RWPE1 (cell line): ENCODE data around the gene ZNF629.

Source experiments
- CTCF ChIA-PET: fragments of 350-600 bp; sonication (Branson Sonifier 250); formaldehyde crosslinking; extraction: SDS; loops from one replicate; lab custom pipeline; 2021; lab: Yijun Ruan, JAX
- POLR2A ChIA-PET: fragments of 400-600 bp; formaldehyde crosslinking; extraction: SDS; loops from one replicate; lab custom pipeline; 2020; ENCODE audit warnings: antibody characterized with exemption; ENCODE audit not compliant: low non-redundant PET; lab: Yijun Ruan, JAX
- DNase-seq: peaks from one replicate; pipeline ENCODE4 v3.0.0; 2012; ENCODE audit warnings: low spot score
- H3K27ac ChIP-seq: fragments of 450-650 bp; 2 replicates; pipeline ENCODE4 v1.5.1; 2017
- TF ChIP-seq, protein P1 (sequence below): fragments of 450-650 bp; conservative IDR thresholded peaks from 2 replicates; pipeline ENCODE4 v1.5.1; 2017; ENCODE audit warnings: low read depth, mild to moderate bottlenecking

The ZNF629 gene

DNA sequence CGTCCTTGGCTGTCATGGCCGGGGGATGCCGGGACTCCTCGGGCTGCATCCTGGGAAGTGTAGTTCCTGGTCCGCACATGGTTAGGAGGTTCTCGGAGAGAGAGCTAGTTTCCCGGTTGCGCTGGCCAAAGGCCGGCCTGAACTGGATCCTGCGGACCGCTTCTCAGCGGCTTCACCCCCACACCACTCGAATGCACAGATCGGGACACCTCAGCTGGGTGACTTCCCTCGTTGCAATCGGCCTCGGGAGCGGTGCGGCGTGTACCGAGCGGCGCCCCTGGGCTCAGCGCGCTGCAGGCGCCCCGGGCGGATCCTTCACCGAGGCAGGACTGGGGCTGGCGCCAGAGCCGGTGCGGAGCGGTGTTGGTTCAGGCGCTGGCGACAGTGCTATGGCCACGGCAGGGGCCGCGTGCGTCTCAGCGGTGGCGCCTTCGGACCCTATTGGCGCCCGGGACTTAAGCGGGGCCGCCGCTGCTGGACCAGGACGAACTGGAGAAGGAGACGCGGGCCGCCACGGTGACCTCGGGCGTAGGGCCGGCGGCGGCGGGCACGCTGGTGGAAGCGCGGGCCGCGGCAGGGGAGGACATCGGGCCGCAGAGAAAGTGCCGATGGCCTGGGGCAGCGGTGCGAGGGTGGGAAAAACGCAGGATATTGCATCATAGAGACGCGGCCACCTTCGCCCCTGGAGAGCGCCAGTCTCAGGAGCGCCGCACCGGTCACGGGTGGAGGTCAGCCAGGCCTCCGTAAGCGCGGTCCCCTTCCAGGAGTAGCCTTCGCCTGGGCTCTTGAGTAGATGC is 11.4 kb downstream of the ZNF629 start:
- peak overlapping the region; percentile 95 for H3K27ac ChIP-seq
- CTCF ChIA-PET = interaction anchor here (0.6 kb wide), 1 partner anchor 145 kb away, joined by 3 read pairs; no protein-coding TSS in a partner anchor
- peak; percentile 91 for DNase-seq
- TF ChIP-seq, protein P1, sequence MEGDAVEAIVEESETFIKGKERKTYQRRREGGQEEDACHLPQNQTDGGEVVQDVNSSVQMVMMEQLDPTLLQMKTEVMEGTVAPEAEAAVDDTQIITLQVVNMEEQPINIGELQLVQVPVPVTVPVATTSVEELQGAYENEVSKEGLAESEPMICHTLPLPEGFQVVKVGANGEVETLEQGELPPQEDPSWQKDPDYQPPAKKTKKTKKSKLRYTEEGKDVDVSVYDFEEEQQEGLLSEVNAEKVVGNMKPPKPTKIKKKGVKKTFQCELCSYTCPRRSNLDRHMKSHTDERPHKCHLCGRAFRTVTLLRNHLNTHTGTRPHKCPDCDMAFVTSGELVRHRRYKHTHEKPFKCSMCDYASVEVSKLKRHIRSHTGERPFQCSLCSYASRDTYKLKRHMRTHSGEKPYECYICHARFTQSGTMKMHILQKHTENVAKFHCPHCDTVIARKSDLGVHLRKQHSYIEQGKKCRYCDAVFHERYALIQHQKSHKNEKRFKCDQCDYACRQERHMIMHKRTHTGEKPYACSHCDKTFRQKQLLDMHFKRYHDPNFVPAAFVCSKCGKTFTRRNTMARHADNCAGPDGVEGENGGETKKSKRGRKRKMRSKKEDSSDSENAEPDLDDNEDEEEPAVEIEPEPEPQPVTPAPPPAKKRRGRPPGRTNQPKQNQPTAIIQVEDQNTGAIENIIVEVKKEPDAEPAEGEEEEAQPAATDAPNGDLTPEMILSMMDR = no peak
- POLR2A ChIA-PET = interaction anchor here (0.7 to 1.4 kb wide), 3 partner anchors 11 to 125 kb away, joined by 3 to 7 read pairs (median 3); partner anchors contain the start of gene PRR14

DNA sequence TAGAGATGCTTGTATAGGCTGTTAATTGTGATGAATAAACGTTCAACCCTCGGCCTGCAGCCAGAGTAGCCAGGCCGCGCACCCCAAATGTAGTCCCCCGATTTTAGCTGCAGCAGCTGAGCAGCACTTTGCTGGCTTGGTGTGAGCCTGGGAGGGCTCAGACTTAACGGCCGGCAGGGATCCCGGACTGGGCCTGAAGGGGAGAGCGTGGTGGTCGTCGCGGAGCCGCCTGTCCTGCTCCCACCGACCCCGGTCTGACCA is 11.9 kb downstream of the ZNF629 start:
- peak overlapping the region; percentile 95 for H3K27ac ChIP-seq
- TF ChIP-seq, protein P1 = no peak
- ChIA-PET CTCF (interaction anchor here (0.6 kb wide), 2 partner anchors 144 to 145 kb away, joined by 3 read pairs; no protein-coding TSS in a partner anchor), POLR2A (interaction anchor here (0.6 to 1.4 kb wide), 3 partner anchors 10 to 37 kb away, joined by 3 to 7 read pairs (median 6); no protein-coding TSS in a partner anchor)
- DNase-seq = no peak

DNA sequence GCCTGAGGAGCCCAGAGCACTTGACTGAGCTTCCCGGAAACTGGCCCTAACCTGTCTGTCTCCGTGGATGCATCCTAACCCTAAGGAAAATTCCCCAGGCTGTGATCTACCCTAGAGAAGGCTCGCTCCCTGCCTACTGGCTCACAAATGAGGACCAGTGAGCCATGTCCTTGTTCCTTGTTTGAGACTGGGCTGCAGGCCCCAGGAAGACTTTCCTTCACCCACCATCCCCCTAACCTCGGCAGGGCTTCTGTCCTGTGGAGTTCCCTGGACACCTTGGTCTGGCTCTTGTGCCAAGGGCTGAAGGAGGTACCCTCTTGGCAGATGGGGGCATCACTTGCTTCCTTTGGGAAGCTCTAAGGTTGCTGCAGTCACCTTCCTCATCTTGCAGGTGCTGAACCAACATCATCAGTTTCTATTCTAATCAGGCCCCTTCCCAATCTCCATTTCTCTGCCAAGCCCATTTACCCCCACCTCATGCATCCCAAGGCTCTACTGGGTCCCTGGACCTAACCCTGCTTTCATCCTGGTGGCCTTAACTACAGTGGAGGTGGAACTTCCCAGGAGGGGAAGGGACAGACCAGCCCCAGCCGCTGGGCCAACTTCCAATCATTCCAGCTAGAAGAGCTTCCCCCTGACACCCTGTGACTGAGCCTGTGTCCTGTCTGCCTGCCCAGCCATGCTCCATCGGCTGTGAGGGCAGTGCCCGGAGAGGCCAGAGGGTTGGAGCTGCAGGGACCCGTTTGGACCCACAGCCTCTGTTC is 12.5 kb downstream of the ZNF629 start:
- no peak for DNase-seq
- POLR2A ChIA-PET = interaction anchor here (0.6 to 1.4 kb wide), 2 partner anchors 10 to 38 kb away, joined by 6 to 7 read pairs; no protein-coding TSS in a partner anchor
- CTCF ChIA-PET = interaction anchor here (0.6 kb wide), 2 partner anchors 31 to 145 kb away, joined by 3 to 4 read pairs; no protein-coding TSS in a partner anchor
- H3K27ac ChIP-seq = peak overlapping the region; percentile 95
- TF ChIP-seq, protein P1 = no peak

DNA sequence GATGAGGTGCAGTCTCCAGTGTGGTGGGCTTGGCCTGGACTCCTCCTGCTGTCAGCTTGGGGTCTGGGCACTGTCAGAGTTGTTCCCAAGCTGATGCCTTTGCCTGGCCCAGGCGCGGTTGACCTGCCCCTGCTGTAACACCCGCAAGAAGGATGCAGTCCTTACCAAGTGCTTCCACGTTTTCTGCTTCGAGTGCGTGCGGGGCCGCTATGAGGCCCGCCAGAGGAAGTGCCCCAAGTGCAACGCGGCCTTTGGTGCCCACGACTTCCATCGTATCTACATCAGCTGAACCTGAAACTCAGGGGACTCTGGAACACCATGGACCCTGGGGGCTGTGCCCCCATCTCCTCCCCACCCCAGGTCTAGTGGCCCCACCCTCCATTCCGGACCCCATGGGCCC is 13.2 kb downstream of the ZNF629 start:
- ChIA-PET POLR2A (no interaction called here), CTCF (interaction anchor here (0.6 kb wide), 1 partner anchor 31 kb away, joined by 4 read pairs; no protein-coding TSS in a partner anchor)
- DNase-seq = no peak
- peak overlapping the region; percentile 95 for H3K27ac ChIP-seq
- TF ChIP-seq, protein P1 = no peak

DNA sequence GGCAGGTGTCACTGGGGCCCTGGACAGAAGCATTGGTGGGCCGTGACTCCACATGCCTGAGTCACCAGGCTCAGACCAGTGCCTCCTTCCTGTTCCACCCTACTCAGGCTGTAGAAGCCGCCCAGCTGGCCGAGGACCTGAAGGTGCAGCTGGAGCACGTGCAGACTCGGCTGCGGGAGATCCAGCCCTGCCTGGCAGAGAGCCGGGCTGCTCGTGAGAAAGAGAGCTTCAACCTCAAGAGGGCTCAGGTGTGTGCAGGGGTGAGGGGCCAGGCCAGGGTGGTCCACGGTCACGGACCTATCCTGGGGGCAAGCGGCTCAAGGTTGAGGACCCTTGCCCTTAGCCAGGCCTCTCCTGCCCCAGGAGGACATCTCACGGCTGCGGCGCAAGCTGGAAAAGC is 15.3 kb downstream of the ZNF629 start:
- TF ChIP-seq, protein P1 = no peak
- ChIA-PET POLR2A (no interaction called here), CTCF (no interaction called here)
- DNase-seq = no peak
- peak overlapping the region; percentile 95 for H3K27ac ChIP-seq
